HepG2 (cell line): Measurements from ENCODE around the gene MTA2. TPM values are rescaled to one million over a fixed set of nuclear protein-coding genes. Genes with fewer than 3 reads are reported as not detected.

ENCODE experiments used
- AHR ChIP-seq: IDR thresholded peaks from 2 replicates; pipeline ENCODE4 v1.6.1; 2018; ENCODE audit warnings: missing genetic modification reagents, missing compliant biosample characterization
- AKAP8 ChIP-seq: sonication (generic); formaldehyde crosslinking; IDR thresholded peaks from 2 replicates; pipeline ENCODE4 v1.5.1; 2020; ENCODE audit warnings: mild to moderate bottlenecking, missing genetic modification reagents
- ATM ChIP-seq: fragments of 450-650 bp; IDR thresholded peaks from 2 replicates; pipeline ENCODE4 v1.7.1; 2017; ENCODE audit warnings: mild to moderate bottlenecking, borderline replicate concordance
- HBP1 ChIP-seq: IDR thresholded peaks from 2 replicates; pipeline ENCODE4 v1.6.1; 2016; ENCODE audit warnings: low read depth, control low read depth
- ISX ChIP-seq: sonication (generic); formaldehyde crosslinking; conservative IDR thresholded peaks from 2 replicates; pipeline ENCODE4 v1.5.0; 2020; ENCODE audit warnings: missing genetic modification reagents
- KLF9 ChIP-seq: IDR thresholded peaks from 2 replicates; pipeline ENCODE4 v1.6.1; 2016; ENCODE audit warnings: low read depth
- MEIS1 ChIP-seq: sonication (generic); formaldehyde crosslinking; IDR thresholded peaks from 2 replicates; pipeline ENCODE4 v1.9.0; 2021; ENCODE audit warnings: mild to moderate bottlenecking, missing genetic modification reagents, moderate library complexity, borderline replicate concordance
- MIXL1 ChIP-seq: IDR thresholded peaks from 2 replicates; pipeline ENCODE4 v1.6.1; 2016
- NR2F2 ChIP-seq: IDR thresholded peaks from 2 replicates; pipeline ENCODE4 v1.6.1; 2012; ENCODE audit warnings: low read depth, inconsistent platforms, borderline replicate concordance
- PRDM10 ChIP-seq: sonication (generic); formaldehyde crosslinking; IDR thresholded peaks from 2 replicates; pipeline ENCODE4 v1.4.0; 2020; ENCODE audit warnings: low read depth, missing genetic modification reagents
- U2AF2 ChIP-seq: fragments of 200-400 bp; formaldehyde crosslinking; IDR thresholded peaks from 2 replicates; pipeline ENCODE4 v1.6.1; 2017; ENCODE audit warnings: low read depth, mild to moderate bottlenecking, low read length
- UBTF ChIP-seq: sonication (generic); formaldehyde crosslinking; IDR thresholded peaks from 2 replicates; pipeline ENCODE4 v1.4.0; 2020; ENCODE audit warnings: mild to moderate bottlenecking, missing genetic modification reagents
- ZFX ChIP-seq: sonication (generic); formaldehyde crosslinking; IDR thresholded peaks from 2 replicates; pipeline ENCODE4 v1.4.0; 2020; ENCODE audit warnings: mild to moderate bottlenecking, low read depth, missing genetic modification reagents, moderate library complexity
- ZNF484 ChIP-seq: sonication (generic); formaldehyde crosslinking; IDR thresholded peaks from 2 replicates; pipeline ENCODE4 v1.5.1; 2020; ENCODE audit warnings: mild to moderate bottlenecking, low read depth, missing genetic modification reagents, borderline replicate concordance
- ZNF510 ChIP-seq: sonication (generic); formaldehyde crosslinking; IDR thresholded peaks from 2 replicates; pipeline ENCODE4 v1.4.0; 2020; ENCODE audit warnings: low read depth, mild to moderate bottlenecking, missing genetic modification reagents
- polyA plus RNA-seq, 8 experiments: library from polyadenylated mRNA; depleted of rRNA in 3 of 8; stranded (reverse) in 7 of 8; unstranded in 1 of 8; fragments of >200 nt; fragmentation: Illumina TruSeq in 4 of 8; extraction: Trizol in 4 of 8; gene quantifications; 2 replicates each; pipeline versions ENCODE4 v1.2.1 to v1.2.3, GENCODE V29; 2011 to 2016; ENCODE audit warnings: low read depth in 4 of 8, missing spikeins in 1 of 8, mixed read lengths in 1 of 8; ENCODE audit not compliant: insufficient read depth in 1 of 8
- total RNA-seq, 5 experiments: library from RNA; depleted of rRNA; stranded (reverse); fragments of >200 nt; fragmentation: Illumina TruSeq; extraction: Trizol; gene quantifications; 2 replicates each; pipeline ENCODE4 v1.2.3, GENCODE V29; 2016; ENCODE audit warnings: low read depth in 1 of 5
- TF ChIP-seq, protein P1 (sequence below): sonication (generic); formaldehyde crosslinking; IDR thresholded peaks from 2 replicates; pipeline ENCODE4 v1.4.0; 2020; ENCODE audit warnings: missing genetic modification reagents

Gene MTA2
- total and polyA plus RNA-seq, 2 of the 13 experiments (the other 11 are each of a cell fraction or from before 2014, with no cell fraction given) = 14.0 to 70.0 TPM

DNA sequence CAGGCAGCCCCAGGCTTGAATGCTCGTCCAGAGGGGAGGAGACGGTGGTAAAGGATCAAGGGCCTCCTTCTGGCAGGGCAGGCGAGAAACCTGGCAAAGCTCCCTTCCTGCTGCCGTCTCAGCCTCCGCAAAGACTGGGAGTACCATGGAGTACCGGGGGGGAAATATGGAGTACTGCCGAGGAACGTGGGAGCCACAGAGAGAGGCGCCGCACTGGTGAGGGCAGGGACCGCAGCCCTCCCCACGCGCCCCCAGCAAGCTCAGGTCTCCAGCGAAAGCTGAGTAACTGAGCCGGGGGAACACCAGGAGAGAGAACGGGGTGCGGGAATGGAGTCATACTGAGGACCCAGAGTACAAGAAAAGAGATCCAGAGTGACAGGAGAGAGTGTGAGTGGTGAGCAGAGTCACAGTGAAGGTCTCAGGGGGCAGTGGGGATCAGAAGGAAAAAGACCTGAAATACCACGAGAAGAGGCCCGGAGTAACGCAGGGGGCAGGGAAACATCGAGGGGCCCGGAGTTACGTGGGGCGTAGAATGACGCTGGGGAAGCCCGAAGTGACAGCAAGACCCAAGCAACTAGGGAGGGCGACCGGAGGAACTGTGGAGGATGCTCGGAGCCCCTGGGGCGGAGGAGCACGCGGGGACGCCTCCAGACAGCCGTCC lies 10.2 kb upstream of the MTA2 start (continued):
- TF ChIP-seq HBP1 (CRISPR knock-in tag) = no peak
- TF ChIP-seq KLF9 (CRISPR knock-in tag) = no peak
- TF ChIP-seq PRDM10 = 0 out of 2 replicates have a peak, but pooled peaks have one; percentile 20
- peak; percentile 57; the same call in 1 of the 2 replicates for TF ChIP-seq ZFX (CRISPR knock-in tag)
- 0 out of 2 replicates have a peak, but pooled peaks have one; percentile 27 for TF ChIP-seq AKAP8
- TF ChIP-seq UBTF (CRISPR knock-in tag) = no peak; the same call in 1 of the 2 replicates
- no peak for TF ChIP-seq NR2F2
- no peak for TF ChIP-seq U2AF2
- TF ChIP-seq MEIS1 (CRISPR knock-in tag) = 0 out of 2 replicates have a peak, but pooled peaks have one; percentile 48
- TF ChIP-seq ISX = no peak
- TF ChIP-seq, protein P1, sequence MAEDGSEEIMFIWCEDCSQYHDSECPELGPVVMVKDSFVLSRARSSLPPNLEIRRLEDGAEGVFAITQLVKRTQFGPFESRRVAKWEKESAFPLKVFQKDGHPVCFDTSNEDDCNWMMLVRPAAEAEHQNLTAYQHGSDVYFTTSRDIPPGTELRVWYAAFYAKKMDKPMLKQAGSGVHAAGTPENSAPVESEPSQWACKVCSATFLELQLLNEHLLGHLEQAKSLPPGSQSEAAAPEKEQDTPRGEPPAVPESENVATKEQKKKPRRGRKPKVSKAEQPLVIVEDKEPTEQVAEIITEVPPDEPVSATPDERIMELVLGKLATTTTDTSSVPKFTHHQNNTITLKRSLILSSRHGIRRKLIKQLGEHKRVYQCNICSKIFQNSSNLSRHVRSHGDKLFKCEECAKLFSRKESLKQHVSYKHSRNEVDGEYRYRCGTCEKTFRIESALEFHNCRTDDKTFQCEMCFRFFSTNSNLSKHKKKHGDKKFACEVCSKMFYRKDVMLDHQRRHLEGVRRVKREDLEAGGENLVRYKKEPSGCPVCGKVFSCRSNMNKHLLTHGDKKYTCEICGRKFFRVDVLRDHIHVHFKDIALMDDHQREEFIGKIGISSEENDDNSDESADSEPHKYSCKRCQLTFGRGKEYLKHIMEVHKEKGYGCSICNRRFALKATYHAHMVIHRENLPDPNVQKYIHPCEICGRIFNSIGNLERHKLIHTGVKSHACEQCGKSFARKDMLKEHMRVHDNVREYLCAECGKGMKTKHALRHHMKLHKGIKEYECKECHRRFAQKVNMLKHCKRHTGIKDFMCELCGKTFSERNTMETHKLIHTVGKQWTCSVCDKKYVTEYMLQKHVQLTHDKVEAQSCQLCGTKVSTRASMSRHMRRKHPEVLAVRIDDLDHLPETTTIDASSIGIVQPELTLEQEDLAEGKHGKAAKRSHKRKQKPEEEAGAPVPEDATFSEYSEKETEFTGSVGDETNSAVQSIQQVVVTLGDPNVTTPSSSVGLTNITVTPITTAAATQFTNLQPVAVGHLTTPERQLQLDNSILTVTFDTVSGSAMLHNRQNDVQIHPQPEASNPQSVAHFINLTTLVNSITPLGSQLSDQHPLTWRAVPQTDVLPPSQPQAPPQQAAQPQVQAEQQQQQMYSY (CRISPR knock-in tag) = peak; percentile 69
- no peak for TF ChIP-seq ATM
- TF ChIP-seq AHR = no peak
- 0 out of 2 replicates have a peak, but pooled peaks have one; percentile 41 for TF ChIP-seq ZNF510 (CRISPR knock-in tag)
- no peak for TF ChIP-seq MIXL1 (CRISPR knock-in tag)
- TF ChIP-seq ZNF484 = no peak
